Measurements from ENCODE around the gene SLC27A5. TPM values are rescaled to one million over a fixed set of nuclear protein-coding genes. Genes with fewer than 3 reads are reported as not detected.

SLC27A5 gene
- total and polyA plus RNA-seq, 2 of the 13 experiments (the other 11 are each of a cell fraction or from before 2014, with no cell fraction given): 30.3 to 40.2 TPM

DNA sequence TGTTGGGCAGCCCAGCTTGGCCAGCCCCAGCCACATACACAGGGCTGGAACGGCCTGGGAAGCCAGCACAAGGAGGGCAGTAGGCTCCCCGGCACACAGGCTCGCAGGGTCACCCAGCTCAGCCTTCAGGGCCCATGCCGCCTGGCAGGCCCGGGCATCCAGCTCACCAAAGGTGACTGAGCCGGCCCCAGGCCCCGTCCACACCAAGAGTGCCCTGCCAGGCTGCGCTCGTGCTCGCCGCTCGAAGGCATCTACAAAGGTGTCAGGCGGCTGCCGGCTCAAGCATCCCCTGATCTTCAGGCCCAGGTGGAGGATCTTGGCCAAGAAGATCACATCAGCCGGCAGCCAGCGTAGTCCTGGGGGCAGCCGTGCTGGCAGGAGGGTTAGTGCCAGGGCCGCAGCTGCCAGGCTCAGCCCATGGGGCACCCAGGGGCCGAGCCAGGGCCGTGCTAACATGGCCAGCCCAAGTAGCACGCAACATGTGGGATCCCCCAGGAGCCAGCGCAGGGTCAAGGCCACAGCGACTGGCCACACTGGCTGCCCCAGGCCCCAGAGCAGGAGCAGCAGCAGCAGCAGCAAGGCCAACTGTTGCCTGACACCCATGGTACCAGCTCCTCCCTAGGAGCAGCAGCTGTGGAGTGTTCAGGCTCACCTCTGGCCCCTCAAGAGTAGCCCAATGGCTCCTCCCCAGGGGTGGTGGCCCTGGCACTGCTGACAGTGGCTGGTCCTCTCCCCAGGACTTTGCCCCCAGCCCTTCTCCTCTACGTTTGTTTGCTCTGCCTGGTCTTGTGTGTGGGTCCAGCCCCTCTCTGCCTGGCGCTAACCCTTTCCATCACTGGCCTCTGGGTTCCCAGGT is at the start of gene SLC27A5 (continued):
- TF ChIP-seq, protein P1, sequence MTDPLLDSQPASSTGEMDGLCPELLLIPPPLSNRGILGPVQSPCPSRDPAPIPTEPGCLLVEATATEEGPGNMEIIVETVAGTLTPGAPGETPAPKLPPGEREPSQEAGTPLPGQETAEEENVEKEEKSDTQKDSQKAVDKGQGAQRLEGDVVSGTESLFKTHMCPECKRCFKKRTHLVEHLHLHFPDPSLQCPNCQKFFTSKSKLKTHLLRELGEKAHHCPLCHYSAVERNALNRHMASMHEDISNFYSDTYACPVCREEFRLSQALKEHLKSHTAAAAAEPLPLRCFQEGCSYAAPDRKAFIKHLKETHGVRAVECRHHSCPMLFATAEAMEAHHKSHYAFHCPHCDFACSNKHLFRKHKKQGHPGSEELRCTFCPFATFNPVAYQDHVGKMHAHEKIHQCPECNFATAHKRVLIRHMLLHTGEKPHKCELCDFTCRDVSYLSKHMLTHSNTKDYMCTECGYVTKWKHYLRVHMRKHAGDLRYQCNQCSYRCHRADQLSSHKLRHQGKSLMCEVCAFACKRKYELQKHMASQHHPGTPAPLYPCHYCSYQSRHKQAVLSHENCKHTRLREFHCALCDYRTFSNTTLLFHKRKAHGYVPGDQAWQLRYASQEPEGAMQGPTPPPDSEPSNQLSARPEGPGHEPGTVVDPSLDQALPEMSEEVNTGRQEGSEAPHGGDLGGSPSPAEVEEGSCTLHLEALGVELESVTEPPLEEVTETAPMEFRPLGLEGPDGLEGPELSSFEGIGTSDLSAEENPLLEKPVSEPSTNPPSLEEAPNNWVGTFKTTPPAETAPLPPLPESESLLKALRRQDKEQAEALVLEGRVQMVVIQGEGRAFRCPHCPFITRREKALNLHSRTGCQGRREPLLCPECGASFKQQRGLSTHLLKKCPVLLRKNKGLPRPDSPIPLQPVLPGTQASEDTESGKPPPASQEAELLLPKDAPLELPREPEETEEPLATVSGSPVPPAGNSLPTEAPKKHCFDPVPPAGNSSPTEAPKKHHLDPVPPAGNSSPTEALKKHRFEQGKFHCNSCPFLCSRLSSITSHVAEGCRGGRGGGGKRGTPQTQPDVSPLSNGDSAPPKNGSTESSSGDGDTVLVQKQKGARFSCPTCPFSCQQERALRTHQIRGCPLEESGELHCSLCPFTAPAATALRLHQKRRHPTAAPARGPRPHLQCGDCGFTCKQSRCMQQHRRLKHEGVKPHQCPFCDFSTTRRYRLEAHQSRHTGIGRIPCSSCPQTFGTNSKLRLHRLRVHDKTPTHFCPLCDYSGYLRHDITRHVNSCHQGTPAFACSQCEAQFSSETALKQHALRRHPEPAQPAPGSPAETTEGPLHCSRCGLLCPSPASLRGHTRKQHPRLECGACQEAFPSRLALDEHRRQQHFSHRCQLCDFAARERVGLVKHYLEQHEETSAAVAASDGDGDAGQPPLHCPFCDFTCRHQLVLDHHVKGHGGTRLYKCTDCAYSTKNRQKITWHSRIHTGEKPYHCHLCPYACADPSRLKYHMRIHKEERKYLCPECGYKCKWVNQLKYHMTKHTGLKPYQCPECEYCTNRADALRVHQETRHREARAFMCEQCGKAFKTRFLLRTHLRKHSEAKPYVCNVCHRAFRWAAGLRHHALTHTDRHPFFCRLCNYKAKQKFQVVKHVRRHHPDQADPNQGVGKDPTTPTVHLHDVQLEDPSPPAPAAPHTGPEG (CRISPR knock-in tag; IDR thresholded peaks at IDR 0.05): 0 out of 2 replicates have a peak, but pooled peaks have one; percentile 35
- TF ChIP-seq REXO4 (CRISPR knock-in tag; IDR thresholded peaks at IDR 0.05; ENCODE audit: borderline replicate concordance) (no peak), ARHGAP35 (CRISPR knock-in tag; IDR thresholded peaks at IDR 0.05; ENCODE audit: borderline replicate concordance) (no peak), ETV6 (CRISPR knock-in tag; conservative IDR thresholded peaks at IDR 0.05) (no peak), ZNF724P (CRISPR knock-in tag; IDR thresholded peaks at IDR 0.05; ENCODE audit: borderline replicate concordance) (no peak), ZNF136 (CRISPR knock-in tag; IDR thresholded peaks at IDR 0.05; ENCODE audit: low read depth) (no peak), ZNF260 (CRISPR knock-in tag; IDR thresholded peaks at IDR 0.05; ENCODE audit: borderline replicate concordance, low read depth) (no peak), GABPB1 (CRISPR knock-in tag; IDR thresholded peaks at IDR 0.05) (peak; percentile 55), REL (CRISPR knock-in tag; conservative IDR thresholded peaks at IDR 0.05) (no peak)
- TF ChIP-seq, protein P2, sequence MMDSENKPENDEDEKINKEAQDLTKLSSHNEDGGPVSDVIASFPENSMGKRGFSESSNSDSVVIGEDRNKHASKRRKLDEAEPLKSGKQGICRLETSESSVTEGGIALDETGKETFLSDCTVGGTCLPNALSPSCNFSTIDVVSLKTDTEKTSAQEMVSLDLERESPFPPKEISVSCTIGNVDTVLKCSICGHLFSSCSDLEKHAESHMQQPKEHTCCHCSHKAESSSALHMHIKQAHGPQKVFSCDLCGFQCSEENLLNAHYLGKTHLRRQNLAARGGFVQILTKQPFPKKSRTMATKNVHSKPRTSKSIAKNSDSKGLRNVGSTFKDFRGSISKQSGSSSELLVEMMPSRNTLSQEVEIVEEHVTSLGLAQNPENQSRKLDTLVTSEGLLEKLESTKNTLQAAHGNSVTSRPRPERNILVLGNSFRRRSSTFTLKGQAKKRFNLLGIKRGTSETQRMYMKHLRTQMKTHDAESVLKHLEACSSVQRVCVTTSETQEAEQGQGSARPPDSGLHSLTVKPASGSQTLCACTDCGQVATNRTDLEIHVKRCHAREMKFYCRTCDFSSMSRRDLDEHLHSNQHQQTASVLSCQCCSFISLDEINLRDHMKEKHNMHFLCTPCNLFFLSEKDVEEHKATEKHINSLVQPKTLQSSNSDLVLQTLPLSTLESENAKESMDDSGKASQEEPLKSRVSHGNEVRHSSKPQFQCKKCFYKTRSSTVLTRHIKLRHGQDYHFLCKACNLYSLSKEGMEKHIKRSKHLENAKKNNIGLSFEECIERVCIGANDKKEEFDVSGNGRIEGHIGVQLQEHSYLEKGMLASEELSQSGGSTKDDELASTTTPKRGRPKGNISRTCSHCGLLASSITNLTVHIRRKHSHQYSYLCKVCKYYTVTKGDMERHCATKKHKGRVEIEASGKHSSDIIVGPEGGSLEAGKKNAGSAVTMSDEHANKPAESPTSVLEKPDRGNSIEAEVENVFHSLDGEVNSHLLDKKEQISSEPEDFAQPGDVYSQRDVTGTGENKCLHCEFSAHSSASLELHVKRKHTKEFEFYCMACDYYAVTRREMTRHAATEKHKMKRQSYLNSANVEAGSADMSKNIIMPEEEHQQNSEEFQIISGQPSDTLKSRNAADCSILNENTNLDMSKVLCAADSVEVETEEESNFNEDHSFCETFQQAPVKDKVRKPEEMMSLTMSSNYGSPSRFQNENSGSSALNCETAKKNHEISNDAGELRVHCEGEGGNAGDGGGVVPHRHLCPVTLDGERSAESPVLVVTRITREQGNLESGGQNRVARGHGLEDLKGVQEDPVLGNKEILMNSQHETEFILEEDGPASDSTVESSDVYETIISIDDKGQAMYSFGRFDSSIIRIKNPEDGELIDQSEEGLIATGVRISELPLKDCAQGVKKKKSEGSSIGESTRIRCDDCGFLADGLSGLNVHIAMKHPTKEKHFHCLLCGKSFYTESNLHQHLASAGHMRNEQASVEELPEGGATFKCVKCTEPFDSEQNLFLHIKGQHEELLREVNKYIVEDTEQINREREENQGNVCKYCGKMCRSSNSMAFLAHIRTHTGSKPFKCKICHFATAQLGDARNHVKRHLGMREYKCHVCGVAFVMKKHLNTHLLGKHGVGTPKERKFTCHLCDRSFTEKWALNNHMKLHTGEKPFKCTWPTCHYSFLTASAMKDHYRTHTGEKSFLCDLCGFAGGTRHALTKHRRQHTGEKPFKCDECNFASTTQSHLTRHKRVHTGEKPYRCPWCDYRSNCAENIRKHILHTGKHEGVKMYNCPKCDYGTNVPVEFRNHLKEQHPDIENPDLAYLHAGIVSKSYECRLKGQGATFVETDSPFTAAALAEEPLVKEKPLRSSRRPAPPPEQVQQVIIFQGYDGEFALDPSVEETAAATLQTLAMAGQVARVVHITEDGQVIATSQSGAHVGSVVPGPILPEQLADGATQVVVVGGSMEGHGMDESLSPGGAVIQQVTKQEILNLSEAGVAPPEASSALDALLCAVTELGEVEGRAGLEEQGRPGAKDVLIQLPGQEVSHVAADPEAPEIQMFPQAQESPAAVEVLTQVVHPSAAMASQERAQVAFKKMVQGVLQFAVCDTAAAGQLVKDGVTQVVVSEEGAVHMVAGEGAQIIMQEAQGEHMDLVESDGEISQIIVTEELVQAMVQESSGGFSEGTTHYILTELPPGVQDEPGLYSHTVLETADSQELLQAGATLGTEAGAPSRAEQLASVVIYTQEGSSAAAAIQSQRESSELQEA (CRISPR knock-in tag; IDR thresholded peaks at IDR 0.05; ENCODE audit: not compliant biosample characterization): peak; percentile 50
- TF ChIP-seq, protein P3, sequence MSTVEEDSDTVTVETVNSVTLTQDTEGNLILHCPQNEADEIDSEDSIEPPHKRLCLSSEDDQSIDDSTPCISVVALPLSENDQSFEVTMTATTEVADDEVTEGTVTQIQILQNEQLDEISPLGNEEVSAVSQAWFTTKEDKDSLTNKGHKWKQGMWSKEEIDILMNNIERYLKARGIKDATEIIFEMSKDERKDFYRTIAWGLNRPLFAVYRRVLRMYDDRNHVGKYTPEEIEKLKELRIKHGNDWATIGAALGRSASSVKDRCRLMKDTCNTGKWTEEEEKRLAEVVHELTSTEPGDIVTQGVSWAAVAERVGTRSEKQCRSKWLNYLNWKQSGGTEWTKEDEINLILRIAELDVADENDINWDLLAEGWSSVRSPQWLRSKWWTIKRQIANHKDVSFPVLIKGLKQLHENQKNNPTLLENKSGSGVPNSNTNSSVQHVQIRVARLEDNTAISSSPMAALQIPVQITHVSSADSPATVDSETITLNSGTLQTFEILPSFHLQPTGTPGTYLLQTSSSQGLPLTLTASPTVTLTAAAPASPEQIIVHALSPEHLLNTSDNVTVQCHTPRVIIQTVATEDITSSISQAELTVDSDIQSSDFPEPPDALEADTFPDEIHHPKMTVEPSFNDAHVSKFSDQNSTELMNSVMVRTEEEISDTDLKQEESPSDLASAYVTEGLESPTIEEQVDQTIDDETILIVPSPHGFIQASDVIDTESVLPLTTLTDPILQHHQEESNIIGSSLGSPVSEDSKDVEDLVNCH (CRISPR knock-in tag; IDR thresholded peaks at IDR 0.05): no peak

Measured in HepG2 (cell line).